C4-2B (cell line): ENCODE data around the gene SLC38A1.
"Not testable (repeated sequence)": the region's sequence is repeated elsewhere in the genome, so short reads cannot be mapped to it uniquely, and the experiment has no call there.

Experiments used
- H3K27ac ChIP-seq: fragments of 450-650 bp; 2 replicates; pipeline ENCODE4 v1.5.1; 2017
- ZFX ChIP-seq: fragments of 450-650 bp; IDR thresholded peaks from 2 replicates; pipeline ENCODE4 v1.6.1; 2017
- TF ChIP-seq, protein P1 (sequence below): fragments of 450-650 bp; conservative IDR thresholded peaks from 2 replicates; pipeline ENCODE4 v1.5.1; 2017; ENCODE audit warnings: mild to moderate bottlenecking

The SLC38A1 gene

GRCh38 chr12:46256942-46257341 is 11.9 kb downstream of the SLC38A1 start:
- no peak for TF ChIP-seq ZFX
- TF ChIP-seq, protein P1, sequence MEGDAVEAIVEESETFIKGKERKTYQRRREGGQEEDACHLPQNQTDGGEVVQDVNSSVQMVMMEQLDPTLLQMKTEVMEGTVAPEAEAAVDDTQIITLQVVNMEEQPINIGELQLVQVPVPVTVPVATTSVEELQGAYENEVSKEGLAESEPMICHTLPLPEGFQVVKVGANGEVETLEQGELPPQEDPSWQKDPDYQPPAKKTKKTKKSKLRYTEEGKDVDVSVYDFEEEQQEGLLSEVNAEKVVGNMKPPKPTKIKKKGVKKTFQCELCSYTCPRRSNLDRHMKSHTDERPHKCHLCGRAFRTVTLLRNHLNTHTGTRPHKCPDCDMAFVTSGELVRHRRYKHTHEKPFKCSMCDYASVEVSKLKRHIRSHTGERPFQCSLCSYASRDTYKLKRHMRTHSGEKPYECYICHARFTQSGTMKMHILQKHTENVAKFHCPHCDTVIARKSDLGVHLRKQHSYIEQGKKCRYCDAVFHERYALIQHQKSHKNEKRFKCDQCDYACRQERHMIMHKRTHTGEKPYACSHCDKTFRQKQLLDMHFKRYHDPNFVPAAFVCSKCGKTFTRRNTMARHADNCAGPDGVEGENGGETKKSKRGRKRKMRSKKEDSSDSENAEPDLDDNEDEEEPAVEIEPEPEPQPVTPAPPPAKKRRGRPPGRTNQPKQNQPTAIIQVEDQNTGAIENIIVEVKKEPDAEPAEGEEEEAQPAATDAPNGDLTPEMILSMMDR = no peak
- no peak overlapping the region for H3K27ac ChIP-seq

- no peak overlapping the region for H3K27ac ChIP-seq
- no peak for TF ChIP-seq ZFX
- TF ChIP-seq, protein P1 = no peak
These were observed 15.2 kb downstream of the SLC38A1 start for GRCh38 chr12:46253544-46254162.

GRCh38 chr12:46251994-46252393 is 16.8 kb downstream of the SLC38A1 start:
- not testable (repeated sequence) for H3K27ac ChIP-seq

DNA sequence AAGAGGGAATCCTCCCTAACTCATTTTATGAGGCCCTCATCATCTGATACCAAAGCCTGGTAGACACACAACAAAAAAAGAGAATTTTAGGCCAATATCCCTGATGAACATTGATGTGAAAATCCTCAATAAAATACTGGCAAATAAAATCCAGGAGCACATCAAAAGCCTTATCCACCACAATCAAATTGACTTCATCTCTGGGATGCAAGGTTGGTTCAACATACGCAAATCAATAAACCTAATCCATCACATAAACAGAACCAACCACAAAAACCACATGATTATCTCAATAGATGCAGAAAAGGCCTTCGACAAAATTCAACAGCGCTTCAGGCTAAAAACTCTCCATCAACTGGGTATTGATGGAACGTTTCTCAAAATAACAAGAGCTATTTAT is 18.9 kb downstream of the SLC38A1 start:
- H3K27ac ChIP-seq = not testable (repeated sequence)

DNA sequence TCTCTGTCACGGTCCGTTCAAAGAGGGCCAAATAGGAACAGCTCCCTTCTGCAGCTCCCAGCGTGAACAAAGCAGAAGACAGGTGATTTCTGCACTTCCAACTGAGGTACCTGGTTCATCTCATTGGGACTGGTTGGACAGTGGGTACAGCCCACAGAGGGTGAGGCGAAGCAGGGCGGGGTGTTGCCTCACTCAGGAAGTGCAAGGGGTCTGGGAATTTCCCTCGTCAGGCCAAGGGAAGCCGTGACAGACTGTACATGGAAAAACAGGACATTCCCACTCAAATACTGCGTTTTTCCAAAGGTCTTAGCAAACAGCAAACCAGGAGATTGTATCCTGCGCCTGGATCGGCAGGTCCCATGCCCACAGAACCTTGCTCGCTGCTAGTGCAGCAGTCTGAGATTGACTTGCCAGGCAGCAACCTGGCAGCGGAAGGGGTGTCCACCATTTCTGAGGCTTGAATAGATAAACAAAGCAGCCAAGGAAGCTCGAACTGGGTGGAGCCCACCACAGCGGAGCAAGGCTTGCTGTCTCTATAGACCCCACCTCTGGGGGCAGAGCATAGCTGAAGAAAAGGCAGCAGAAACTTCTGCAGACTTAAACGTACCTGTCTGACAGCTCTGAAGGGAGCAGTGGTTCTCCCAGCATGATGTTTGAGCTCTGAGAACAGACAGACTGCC is 22.7 kb downstream of the SLC38A1 start:
- peak overlapping the region; percentile 41 for H3K27ac ChIP-seq
- TF ChIP-seq, protein P1 = no peak
- no peak for TF ChIP-seq ZFX

DNA sequence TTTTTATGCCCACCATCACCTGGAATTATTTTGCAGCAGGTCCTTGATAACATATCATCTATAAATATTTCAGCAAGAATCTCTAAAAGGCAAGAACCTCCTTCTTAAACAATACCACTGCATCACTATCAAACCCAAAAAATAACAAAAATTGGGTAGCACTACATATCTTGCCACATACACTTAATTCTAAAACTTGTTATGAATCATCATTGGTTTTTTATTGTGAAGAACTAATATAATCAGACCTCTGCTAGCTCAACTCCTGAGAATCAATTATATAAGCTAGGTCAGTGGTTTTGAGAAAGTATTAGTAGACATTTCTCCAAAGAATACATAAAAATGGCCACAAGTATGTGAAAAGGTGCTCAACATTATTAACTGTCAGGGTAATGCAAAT is 23.8 kb downstream of the SLC38A1 start:
- no peak for TF ChIP-seq ZFX
- TF ChIP-seq, protein P1 = no peak
- no peak overlapping the region for H3K27ac ChIP-seq

- no peak for TF ChIP-seq ZFX
- TF ChIP-seq, protein P1 = no peak
- H3K27ac ChIP-seq = no peak overlapping the region
These were observed 24.4 kb downstream of the SLC38A1 start for GRCh38 chr12:46244273-46244915.

DNA sequence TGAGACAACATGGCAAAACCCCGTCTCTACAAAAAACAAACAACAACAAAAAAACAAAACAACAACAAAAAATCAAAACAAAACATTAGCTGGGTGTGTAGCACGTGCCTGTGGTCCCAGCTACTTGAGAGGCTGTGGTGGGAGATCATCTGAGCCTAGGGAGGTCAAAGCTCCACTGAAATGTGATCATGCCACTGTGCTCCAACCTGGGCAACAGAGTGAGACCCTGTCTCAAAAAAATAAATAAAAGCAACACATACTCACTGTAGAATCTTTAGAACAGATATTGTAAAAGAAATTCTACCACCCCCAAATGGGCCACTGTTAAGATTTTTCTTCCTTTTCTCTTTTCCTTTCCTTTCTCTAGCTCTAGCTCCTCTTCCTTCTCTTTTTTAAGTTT is 26.3 kb downstream of the SLC38A1 start:
- TF ChIP-seq, protein P1 = no peak
- no peak for TF ChIP-seq ZFX
- H3K27ac ChIP-seq = no peak overlapping the region
